Colonic mucosa (tissue), 4 donors: ENCODE measurements around the gene NAPEPLD. TPM values are rescaled to one million over a fixed set of nuclear protein-coding genes. Genes with fewer than 3 reads are reported as not detected.
"Not testable (repeated sequence)": the region's sequence is repeated elsewhere in the genome, so short reads cannot be mapped to it uniquely, and the experiment has no call there.

Experiments used
- DNase-seq: peaks from one replicate; pipeline ENCODE4 v3.0.0-alpha.2; 2020
- H3K27ac ChIP-seq: fragments of 200-600 bp; one replicate; pipeline ENCODE4 v1.8.0; 2021
- H3K27me3 ChIP-seq: fragments of 200-600 bp; one replicate; pipeline ENCODE4 v1.8.0; 2021
- H3K36me3 ChIP-seq: fragments of 200-600 bp; one replicate; pipeline ENCODE4 v1.8.0; 2021
- H3K4me1 ChIP-seq: fragments of 200-600 bp; one replicate; pipeline ENCODE4 v1.8.0; 2021; ENCODE audit warnings: mild to moderate bottlenecking
- H3K4me3 ChIP-seq: fragments of 200-600 bp; one replicate; pipeline ENCODE4 v1.8.0; 2021
- H3K9ac ChIP-seq, 2 donors: one replicate each; pipeline ENCODE4 v1.7.0; 2013; ENCODE audit warnings: control low read depth in 2 of 2, low read depth in 2 of 2, low read length in 2 of 2
- H3K9me3 ChIP-seq: fragments of 200-600 bp; one replicate; pipeline ENCODE4 v1.8.0; 2021
- intact Hi-C: fragments of 100-400 bp; cut with DNase I; formaldehyde crosslinking; loops from one replicate; pipeline ENCODE4 v1.14.1; 2022
- total RNA-seq, 2 donors: library from RNA; stranded (reverse); fragmentation: NEBNext Ultra II Directional in 1 of 2; extraction: Animal tissue kit (Norgen Biotek cat#: 25700) in 1 of 2; gene quantifications; one replicate each; pipeline ENCODE4 v1.2.1, GENCODE V29; 2021
- TF ChIP-seq, protein P1 (sequence below): fragments of 200-600 bp; IDR thresholded peaks from one replicate; pipeline ENCODE4 v1.8.0; 2022; ENCODE audit warnings: antibody characterized with exemption, mild to moderate bottlenecking
- donor health status: healthy.
- donor health status: DM: no; HTN: no; CAD: no.
- donor health status: DM: no; HTN: no; CAD: no.

NAPEPLD gene
- total RNA-seq, 2 donors from 2014 or later, result 61.4 to 64.6 TPM

DNA sequence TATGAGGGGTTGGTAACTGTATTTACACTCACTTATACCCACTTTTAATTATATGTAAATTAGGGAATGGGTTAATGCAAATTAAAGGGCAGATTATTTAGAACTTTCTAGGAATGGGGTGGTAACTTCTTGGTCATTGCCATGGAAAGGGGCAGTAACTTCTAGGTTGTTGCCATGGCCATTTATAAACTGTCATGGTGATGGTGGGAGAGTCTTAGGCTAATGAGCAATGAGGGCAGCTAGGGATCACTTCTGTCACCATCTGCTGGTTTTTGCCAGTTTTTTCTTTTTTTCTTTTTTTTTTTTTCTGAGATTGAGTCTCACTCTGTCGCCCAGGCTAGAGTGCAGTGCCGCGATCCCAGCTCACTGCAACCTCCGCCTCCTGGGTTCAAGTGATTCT, 33.1 kb downstream of the NAPEPLD start:
- Histone ChIP-seq H3K4me3 (no peak overlapping the region), H3K9ac (no peak overlapping the region), H3K27ac (no peak overlapping the region), H3K27me3 (no peaks in the 10 kb centered on the region), H3K4me1 (no peaks in the 10 kb centered on the region), H3K36me3 (peaks cover 6% of the 10 kb centered on the region), H3K9me3 (no peaks in the 10 kb centered on the region)
- DNase-seq, result no peak
- intact Hi-C loops, result no loop called here
- TF ChIP-seq, protein P1, sequence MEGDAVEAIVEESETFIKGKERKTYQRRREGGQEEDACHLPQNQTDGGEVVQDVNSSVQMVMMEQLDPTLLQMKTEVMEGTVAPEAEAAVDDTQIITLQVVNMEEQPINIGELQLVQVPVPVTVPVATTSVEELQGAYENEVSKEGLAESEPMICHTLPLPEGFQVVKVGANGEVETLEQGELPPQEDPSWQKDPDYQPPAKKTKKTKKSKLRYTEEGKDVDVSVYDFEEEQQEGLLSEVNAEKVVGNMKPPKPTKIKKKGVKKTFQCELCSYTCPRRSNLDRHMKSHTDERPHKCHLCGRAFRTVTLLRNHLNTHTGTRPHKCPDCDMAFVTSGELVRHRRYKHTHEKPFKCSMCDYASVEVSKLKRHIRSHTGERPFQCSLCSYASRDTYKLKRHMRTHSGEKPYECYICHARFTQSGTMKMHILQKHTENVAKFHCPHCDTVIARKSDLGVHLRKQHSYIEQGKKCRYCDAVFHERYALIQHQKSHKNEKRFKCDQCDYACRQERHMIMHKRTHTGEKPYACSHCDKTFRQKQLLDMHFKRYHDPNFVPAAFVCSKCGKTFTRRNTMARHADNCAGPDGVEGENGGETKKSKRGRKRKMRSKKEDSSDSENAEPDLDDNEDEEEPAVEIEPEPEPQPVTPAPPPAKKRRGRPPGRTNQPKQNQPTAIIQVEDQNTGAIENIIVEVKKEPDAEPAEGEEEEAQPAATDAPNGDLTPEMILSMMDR, result no peak

DNA sequence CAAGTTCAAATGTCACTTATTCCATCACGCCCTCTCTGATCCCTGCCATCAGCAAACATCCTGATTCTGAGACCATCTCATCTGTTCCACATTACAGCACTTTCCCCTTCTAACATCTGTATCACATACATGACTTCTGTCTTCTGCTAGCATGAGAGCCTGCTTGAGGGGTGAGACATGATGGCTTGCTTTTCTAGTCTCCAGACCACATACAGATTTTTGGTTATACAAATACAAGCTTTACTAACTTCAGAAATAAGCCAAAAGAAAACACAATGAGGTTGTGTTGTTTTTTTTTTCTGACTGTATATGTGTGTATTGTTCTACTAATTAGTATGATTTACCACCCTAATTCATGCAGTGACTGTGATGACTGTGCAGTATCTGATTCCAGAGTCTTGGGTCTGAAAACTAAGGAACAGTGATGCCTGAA, 34.3 kb downstream of the NAPEPLD start:
- intact Hi-C loops, result no loop called here
- peaks cover 6% of the 10 kb centered on the region for H3K36me3 ChIP-seq
- no peak overlapping the region for H3K9ac ChIP-seq
- no peaks in the 10 kb centered on the region for H3K9me3 ChIP-seq
- H3K4me1 ChIP-seq, result no peaks in the 10 kb centered on the region
- H3K27ac ChIP-seq, result no peak overlapping the region
- DNase-seq, result no peak
- H3K4me3 ChIP-seq, result no peak overlapping the region
- TF ChIP-seq, protein P1, result no peak
- no peaks in the 10 kb centered on the region for H3K27me3 ChIP-seq

DNA sequence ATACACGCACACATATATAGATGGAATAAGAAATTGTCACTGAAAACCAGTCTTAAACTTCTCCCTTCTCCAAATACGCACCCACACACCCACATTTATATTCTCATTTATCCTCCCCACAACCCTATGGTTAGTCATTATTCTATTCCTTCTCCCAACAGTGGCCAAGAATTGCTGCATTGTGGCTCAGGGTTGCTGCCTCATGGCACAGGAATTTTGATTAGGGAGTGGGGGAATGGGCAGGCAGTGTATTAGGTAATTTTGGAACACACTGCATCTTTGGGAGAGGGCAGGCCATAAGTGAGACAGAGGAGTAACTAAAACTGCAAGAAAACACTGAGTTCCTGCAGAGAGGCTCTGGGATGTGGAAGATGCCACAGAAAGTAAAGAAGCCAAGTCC, 35.7 kb downstream of the NAPEPLD start:
- no peaks in the 10 kb centered on the region for H3K9me3 ChIP-seq
- no peak overlapping the region for H3K27ac ChIP-seq
- TF ChIP-seq, protein P1, result no peak
- DNase-seq, result no peak
- no peaks in the 10 kb centered on the region for H3K4me1 ChIP-seq
- peaks cover 6% of the 10 kb centered on the region for H3K36me3 ChIP-seq
- intact Hi-C loops, result no loop called here
- H3K9ac ChIP-seq, result no peak overlapping the region
- H3K4me3 ChIP-seq, result no peak overlapping the region
- no peaks in the 10 kb centered on the region for H3K27me3 ChIP-seq

DNA sequence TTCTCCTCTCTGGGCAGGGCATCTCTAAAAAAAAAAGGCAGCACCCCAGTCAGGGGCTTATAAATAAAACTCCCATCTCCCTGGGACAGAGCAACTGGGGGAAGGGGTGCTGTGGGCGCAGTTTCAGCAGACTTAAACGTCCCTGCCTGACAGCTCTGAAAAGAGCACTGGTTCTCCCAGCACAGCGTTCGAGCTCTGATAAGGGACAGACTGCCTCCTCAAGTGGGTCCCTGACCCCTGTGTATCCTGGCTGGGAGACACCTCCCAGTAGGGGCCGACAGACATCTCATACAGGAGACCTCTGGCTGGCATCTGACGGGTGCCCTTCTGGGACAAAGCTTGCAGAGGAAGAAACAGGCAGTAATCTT, 42.2 kb downstream of the NAPEPLD start:
- H3K36me3 ChIP-seq, H3K4me3 ChIP-seq, DNase-seq, H3K9me3 ChIP-seq, H3K4me1 ChIP-seq, intact Hi-C loops, H3K9ac ChIP-seq, H3K27ac ChIP-seq, H3K27me3 ChIP-seq: not testable (repeated sequence)

DNA sequence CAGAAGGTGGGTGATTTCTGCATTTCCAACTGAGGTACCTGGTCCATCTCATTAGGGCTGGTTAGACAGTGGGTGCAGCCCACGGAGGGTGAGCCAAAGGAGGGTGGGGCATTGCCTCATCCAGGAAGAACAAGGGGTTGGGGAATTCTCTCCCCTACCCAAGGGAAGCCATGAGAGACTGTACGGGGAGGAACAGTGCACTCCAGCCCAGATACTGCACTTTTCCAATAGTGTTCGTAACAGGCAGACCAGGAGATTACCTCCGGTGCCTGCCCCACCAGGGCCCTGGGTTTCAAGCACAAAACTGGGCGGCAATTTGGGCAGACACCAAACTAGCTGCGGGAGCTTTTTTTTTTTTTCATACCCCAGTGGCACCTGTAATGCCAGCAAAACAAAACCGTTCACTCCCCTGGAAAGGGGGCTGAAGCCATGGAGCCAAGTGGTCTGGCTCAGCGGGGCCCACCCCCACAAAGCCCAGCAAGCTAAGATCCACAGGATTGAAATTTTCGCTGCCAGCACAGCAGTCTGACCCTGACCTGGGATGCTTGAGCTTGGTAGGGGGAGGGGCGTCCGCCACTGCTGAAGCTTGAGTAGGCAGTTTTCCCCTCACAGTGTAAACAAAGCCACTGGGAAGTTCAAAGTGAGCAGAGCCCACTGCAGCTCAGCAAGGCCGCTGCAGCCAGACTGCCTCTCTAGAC, 42.7 kb downstream of the NAPEPLD start:
- Histone ChIP-seq H3K4me1 (no peaks in the 10 kb centered on the region), H3K27ac (no peak overlapping the region), H3K27me3 (no peaks in the 10 kb centered on the region), H3K9me3 (no peaks in the 10 kb centered on the region), H3K36me3 (peaks cover 6% of the 10 kb centered on the region), H3K4me3 (no peak overlapping the region), H3K9ac (no peak overlapping the region)
- intact Hi-C loops, result no loop called here
- TF ChIP-seq, protein P1, result no peak
- DNase-seq, result no peak

DNA sequence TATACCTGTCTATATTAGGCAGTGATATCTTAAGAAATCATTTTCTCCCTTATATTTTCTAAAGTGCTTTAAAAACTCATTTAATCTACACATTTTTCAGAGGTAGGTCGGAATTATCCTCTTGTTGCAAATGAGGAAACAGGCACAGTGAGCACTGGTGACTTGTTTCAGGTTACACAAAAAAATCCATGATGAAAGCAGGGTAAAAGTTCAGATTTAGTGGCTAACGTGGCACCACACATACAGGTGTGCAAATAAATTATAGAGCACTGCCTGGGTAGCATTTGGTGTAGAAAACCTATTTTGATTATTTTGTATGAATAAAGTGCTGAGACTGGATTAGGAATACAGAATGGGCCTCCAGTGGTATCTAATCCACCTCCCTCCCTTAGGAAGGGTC, 47.4 kb downstream of the NAPEPLD start:
- Histone ChIP-seq H3K27me3 (no peaks in the 10 kb centered on the region), H3K9me3 (no peaks in the 10 kb centered on the region), H3K4me1 (no peaks in the 10 kb centered on the region), H3K27ac (no peak overlapping the region), H3K36me3 (peaks cover 6% of the 10 kb centered on the region), H3K9ac (no peak overlapping the region), H3K4me3 (no peak overlapping the region)
- intact Hi-C loops, result no loop called here
- TF ChIP-seq, protein P1, result no peak
- DNase-seq, result no peak
